ENCODE results near the gene TGFBR1. TPM values are rescaled to one million over a fixed set of nuclear protein-coding genes. Genes with fewer than 3 reads are reported as not detected.

TGFBR1 gene
- total and polyA plus RNA-seq, 5 donors from 2014 or later = 18.0 to 27.0 (median 19.4) TPM

DNA sequence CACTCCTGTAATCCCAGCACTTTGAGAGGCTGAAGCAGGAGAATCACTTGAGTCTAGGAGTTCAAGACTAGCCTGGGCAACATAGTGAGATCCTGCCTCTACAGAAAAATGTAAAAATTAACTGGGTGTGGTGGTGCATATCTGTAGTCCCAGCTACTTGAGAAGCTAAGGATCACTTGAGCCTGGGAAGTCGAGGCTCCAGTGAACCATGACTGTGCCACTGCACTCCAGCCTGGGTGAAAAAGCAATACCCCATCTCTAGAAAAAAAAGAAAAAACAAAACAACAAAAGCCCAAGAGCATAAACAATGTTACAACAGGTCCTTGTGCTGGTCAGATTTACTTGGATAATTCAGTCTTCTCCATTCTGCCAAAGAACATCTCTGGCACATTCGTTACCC, 44.3 kb upstream of the TGFBR1 start:
- Histone ChIP-seq H3K27me3 (ENCODE audit: control insufficient read depth, insufficient read depth, low read length) (no peaks in the 10 kb centered on the region), H3K27ac (ENCODE audit: insufficient read depth, low read length, poor library complexity, severe bottlenecking) (no peak overlapping the region), H3K36me3 (ENCODE audit: control insufficient read depth, insufficient read depth, low read length) (no peaks in the 10 kb centered on the region), H3K4me1 (ENCODE audit: control insufficient read depth, insufficient read depth, low read length, poor library complexity, severe bottlenecking) (peaks cover 42% of the 10 kb centered on the region), H3K4me3 (ENCODE audit: low read depth, low read length) (no peak overlapping the region), H3K9me3 (ENCODE audit: control insufficient read depth in 2 of 2, low read length in 2 of 2) (no peaks in the 10 kb centered on the region)
- DNase-seq (no peak), ATAC-seq (ENCODE audit: low read depth in 2 of 2) (no peak)
- Mint-ChIP-seq H3K4me3 (no peak overlapping the region), H3K4me1 (peaks cover 32 to 83% (median 66%) of the 10 kb centered on the region in 4 donors), H3K27me3 (no peaks in the 10 kb centered on the region), H3K36me3 (no peaks in the 10 kb centered on the region), H3K27ac (peak overlapping the region in 1 of 3 donors; percentile 45), H3K9me3 (peaks cover 0 to 6% (median 0%) of the 10 kb centered on the region in 7 donors)

DNA sequence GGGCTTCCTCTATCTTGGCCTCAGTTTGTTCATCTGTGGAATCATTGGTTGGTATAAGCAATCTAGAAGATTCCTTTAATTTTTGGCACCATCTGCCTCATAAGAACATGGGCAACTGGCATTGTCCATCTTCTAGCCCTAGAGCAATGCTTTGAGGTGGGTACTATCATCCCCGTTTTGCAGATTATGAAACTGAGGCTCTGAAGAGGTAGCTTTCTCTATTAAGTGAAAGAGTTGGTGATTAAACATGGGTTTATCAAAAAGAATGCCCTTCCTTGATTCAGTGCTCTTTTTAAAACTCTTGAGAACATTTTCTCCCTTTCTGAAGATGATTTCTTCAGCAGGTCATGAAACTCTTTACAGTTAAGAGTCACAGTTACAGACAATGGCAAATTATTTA, 42.4 kb upstream of the TGFBR1 start:
- Mint-ChIP-seq H3K4me3 (peak overlapping the region in 1 of 4 donors; percentile 2), H3K36me3 (no peaks in the 10 kb centered on the region), H3K27me3 (no peaks in the 10 kb centered on the region), H3K9me3 (peaks cover 0 to 6% (median 0%) of the 10 kb centered on the region in 7 donors), H3K4me1 (peaks cover 20 to 75% (median 57%) of the 10 kb centered on the region in 4 donors), H3K27ac (no peak overlapping the region)
- Histone ChIP-seq H3K27ac (ENCODE audit: insufficient read depth, low read length, poor library complexity, severe bottlenecking) (no peak overlapping the region), H3K4me3 (ENCODE audit: low read depth, low read length) (no peak overlapping the region), H3K4me1 (ENCODE audit: control insufficient read depth, insufficient read depth, low read length, poor library complexity, severe bottlenecking) (peaks cover 27% of the 10 kb centered on the region), H3K27me3 (ENCODE audit: control insufficient read depth, insufficient read depth, low read length) (no peaks in the 10 kb centered on the region), H3K9me3 (ENCODE audit: control insufficient read depth in 2 of 2, low read length in 2 of 2) (no peaks in the 10 kb centered on the region), H3K36me3 (ENCODE audit: control insufficient read depth, insufficient read depth, low read length) (no peaks in the 10 kb centered on the region)
- DNase-seq (no peak), ATAC-seq (ENCODE audit: low read depth in 2 of 2) (no peak)

DNA sequence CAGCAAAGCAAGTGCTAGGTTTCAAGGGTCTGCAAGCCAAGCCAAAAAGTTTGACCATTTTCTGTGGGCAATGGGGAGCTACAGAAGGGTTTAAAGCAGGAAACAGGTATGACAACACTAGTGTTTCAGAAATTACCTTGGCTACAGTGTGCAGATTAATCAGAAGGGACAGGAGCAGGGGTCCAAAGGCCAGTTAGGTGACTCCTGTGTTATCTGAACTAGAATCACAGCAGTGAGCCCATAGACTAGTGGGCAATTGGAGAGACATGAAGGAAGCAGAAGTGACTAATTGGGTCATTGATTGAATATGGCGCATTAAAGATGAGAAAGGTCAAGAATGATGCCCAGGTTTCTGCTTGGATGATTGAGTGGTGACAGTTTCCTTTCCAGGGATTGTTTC, 41.4 kb upstream of the TGFBR1 start:
- Mint-ChIP-seq H3K27me3 (no peaks in the 10 kb centered on the region), H3K36me3 (no peaks in the 10 kb centered on the region), H3K9me3 (peaks cover 0 to 6% (median 0%) of the 10 kb centered on the region in 7 donors), H3K27ac (peak overlapping the region in 1 of 3 donors; percentile 1), H3K4me3 (peak overlapping the region in 1 of 4 donors; percentile 87), H3K4me1 (peaks cover 12 to 70% (median 53%) of the 10 kb centered on the region in 4 donors)
- DNase-seq (no peak), ATAC-seq (ENCODE audit: low read depth in 2 of 2) (no peak)
- Histone ChIP-seq H3K9me3 (ENCODE audit: control insufficient read depth in 2 of 2, low read length in 2 of 2) (no peaks in the 10 kb centered on the region), H3K27ac (ENCODE audit: insufficient read depth, low read length, poor library complexity, severe bottlenecking) (no peak overlapping the region), H3K4me3 (ENCODE audit: low read depth, low read length) (no peak overlapping the region), H3K4me1 (ENCODE audit: control insufficient read depth, insufficient read depth, low read length, poor library complexity, severe bottlenecking) (peaks cover 19% of the 10 kb centered on the region), H3K27me3 (ENCODE audit: control insufficient read depth, insufficient read depth, low read length) (no peaks in the 10 kb centered on the region), H3K36me3 (ENCODE audit: control insufficient read depth, insufficient read depth, low read length) (no peaks in the 10 kb centered on the region)

DNA sequence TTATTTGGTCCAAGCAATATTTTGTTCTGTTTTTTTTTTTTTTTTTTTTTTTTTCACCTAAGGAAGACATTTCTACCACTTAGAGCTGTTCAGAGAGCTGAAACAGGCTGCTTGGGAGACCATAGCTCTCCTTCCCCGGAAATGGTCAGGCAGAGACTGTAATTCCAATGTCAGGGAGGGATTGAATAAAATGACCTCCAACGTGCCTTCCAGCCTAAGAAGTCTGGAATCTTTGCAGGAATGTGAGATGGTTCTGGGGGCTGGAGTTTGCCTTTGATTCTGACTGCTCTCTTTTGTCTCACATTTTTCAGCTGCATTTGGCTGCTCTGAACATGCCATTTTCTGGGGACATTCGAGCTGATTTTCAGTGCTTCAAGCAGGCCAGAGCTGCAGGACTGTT, 38.3 kb upstream of the TGFBR1 start:
- Mint-ChIP-seq H3K4me3 (peak overlapping the region in 1 of 4 donors; percentile 40), H3K27me3 (no peaks in the 10 kb centered on the region), H3K4me1 (peaks cover 12 to 74% (median 53%) of the 10 kb centered on the region in 4 donors), H3K9me3 (peaks cover 0 to 6% (median 0%) of the 10 kb centered on the region in 7 donors), H3K27ac (peak overlapping the region in 1 of 3 donors; percentile 18), H3K36me3 (no peaks in the 10 kb centered on the region)
- peaks cover 17% of the 10 kb centered on the region for H3K4me1 ChIP-seq (ENCODE audit: control insufficient read depth, insufficient read depth, low read length, poor library complexity, severe bottlenecking)
- no peaks in the 10 kb centered on the region for H3K9me3 ChIP-seq (ENCODE audit: control insufficient read depth in 2 of 2, low read length in 2 of 2)
- DNase-seq = no peak
- no peak for ATAC-seq (ENCODE audit: low read depth in 2 of 2)
- H3K4me3 ChIP-seq (ENCODE audit: low read depth, low read length) = no peak overlapping the region
- H3K36me3 ChIP-seq (ENCODE audit: control insufficient read depth, insufficient read depth, low read length) = no peaks in the 10 kb centered on the region
- no peak overlapping the region for H3K27ac ChIP-seq (ENCODE audit: insufficient read depth, low read length, poor library complexity, severe bottlenecking)
- no peaks in the 10 kb centered on the region for H3K27me3 ChIP-seq (ENCODE audit: control insufficient read depth, insufficient read depth, low read length)

DNA sequence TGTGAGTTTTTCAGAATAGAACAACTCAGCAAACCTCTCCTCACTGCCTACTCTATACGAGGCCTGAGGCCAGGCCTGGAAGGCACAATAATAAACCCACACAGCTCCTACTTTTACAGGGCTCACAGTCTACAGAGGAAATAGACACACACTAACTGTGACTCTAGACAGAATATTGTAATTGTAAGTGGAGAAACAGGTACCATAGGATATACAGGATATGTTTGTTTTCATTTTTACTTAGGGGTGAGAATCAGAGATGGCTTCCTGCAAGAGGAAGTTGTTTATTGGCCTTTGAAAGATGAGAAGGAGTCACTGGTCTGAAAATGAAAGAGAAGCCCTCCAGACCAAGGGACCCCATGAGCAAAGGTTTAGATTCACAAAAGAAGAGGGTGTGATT, 35.8 kb upstream of the TGFBR1 start:
- peak in 1 of 3 donors; percentile 76 for DNase-seq
- no peaks in the 10 kb centered on the region for H3K36me3 ChIP-seq (ENCODE audit: control insufficient read depth, insufficient read depth, low read length)
- ATAC-seq (ENCODE audit: low read depth in 2 of 2) = peak; percentile 39 to 47
- H3K27me3 Mint-ChIP-seq = no peaks in the 10 kb centered on the region
- peak overlapping the region in 3 of 4 donors; percentile 1 to 59 (median 24) for H3K4me3 Mint-ChIP-seq
- peaks cover 11 to 63% (median 42%) of the 10 kb centered on the region in 4 donors for H3K4me1 Mint-ChIP-seq
- peaks cover 0 to 3% (median 0%) of the 10 kb centered on the region in 7 donors for H3K9me3 Mint-ChIP-seq
- no peaks in the 10 kb centered on the region for H3K36me3 Mint-ChIP-seq
- H3K4me1 ChIP-seq (ENCODE audit: control insufficient read depth, insufficient read depth, low read length, poor library complexity, severe bottlenecking) = peaks cover 17% of the 10 kb centered on the region
- H3K4me3 ChIP-seq (ENCODE audit: low read depth, low read length) = peak overlapping the region; percentile 34
- H3K27me3 ChIP-seq (ENCODE audit: control insufficient read depth, insufficient read depth, low read length) = no peaks in the 10 kb centered on the region
- no peaks in the 10 kb centered on the region for H3K9me3 ChIP-seq (ENCODE audit: control insufficient read depth in 2 of 2, low read length in 2 of 2)
- peak overlapping the region; percentile 39 to 86 (median 80) for H3K27ac Mint-ChIP-seq
- peak overlapping the region; percentile 57 for H3K27ac ChIP-seq (ENCODE audit: insufficient read depth, low read length, poor library complexity, severe bottlenecking)

DNA sequence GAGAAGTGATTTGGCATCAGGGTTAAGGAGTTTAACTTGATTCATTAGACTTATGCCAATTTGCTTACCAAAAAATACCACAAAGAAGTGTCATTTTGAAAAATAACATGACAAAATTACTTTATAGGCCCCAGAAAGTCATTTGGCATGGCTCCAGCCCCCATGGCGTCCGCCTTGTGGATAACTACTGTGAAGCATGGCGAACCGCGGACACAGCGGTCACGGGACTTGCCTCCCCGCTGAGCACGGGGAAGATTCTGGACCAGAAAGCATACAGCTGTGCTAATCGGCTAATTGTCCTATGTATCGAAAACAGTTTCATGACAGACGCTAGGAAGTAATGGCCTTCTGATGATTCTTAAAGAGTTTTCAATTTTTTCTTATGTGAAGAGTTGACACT, 35.4 kb upstream of the TGFBR1 start:
- no peaks in the 10 kb centered on the region for H3K27me3 ChIP-seq (ENCODE audit: control insufficient read depth, insufficient read depth, low read length)
- H3K4me3 Mint-ChIP-seq = peak overlapping the region in 2 of 4 donors; percentile 1 to 59

DNA sequence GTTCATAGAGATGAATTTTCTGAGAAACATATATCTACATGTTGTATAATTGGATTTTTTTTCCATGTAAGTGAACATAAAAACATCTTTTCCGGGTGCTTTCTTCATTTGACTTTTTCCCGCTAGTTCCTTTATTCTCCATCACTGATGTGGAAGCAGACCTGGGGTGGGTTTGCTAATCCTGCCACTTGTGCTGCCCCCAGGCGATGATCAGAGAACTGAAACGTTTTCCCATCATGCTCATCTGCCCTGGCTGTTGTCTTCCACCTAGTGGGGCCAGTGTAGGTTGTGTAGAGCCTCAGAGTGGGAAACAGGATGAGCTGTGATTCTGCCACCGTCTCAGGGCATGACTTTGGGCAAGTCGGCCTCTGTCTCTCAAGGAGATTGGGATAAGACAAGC, 34.2 kb upstream of the TGFBR1 start:
- Mint-ChIP-seq H3K27me3 (no peaks in the 10 kb centered on the region), H3K36me3 (no peaks in the 10 kb centered on the region), H3K4me3 (peak overlapping the region in 2 of 4 donors; percentile 18 to 27), H3K27ac (peak overlapping the region; percentile 22 to 83 (median 66)), H3K9me3 (peaks cover 0 to 1% (median 0%) of the 10 kb centered on the region in 7 donors), H3K4me1 (peaks cover 16 to 70% (median 45%) of the 10 kb centered on the region in 4 donors)
- Histone ChIP-seq H3K4me1 (ENCODE audit: control insufficient read depth, insufficient read depth, low read length, poor library complexity, severe bottlenecking) (peaks cover 17% of the 10 kb centered on the region), H3K9me3 (ENCODE audit: control insufficient read depth in 2 of 2, low read length in 2 of 2) (no peaks in the 10 kb centered on the region), H3K27me3 (ENCODE audit: control insufficient read depth, insufficient read depth, low read length) (no peaks in the 10 kb centered on the region), H3K36me3 (ENCODE audit: control insufficient read depth, insufficient read depth, low read length) (no peaks in the 10 kb centered on the region), H3K4me3 (ENCODE audit: low read depth, low read length) (no peak overlapping the region), H3K27ac (ENCODE audit: insufficient read depth, low read length, poor library complexity, severe bottlenecking) (no peak overlapping the region)
- DNase-seq (no peak), ATAC-seq (ENCODE audit: low read depth in 2 of 2) (no peak)

More for the DNA sequence above, 35.4 kb upstream of the TGFBR1 start:
- ATAC-seq (ENCODE audit: low read depth in 2 of 2) (no peak), DNase-seq (no peak)
- H3K27ac ChIP-seq (ENCODE audit: insufficient read depth, low read length, poor library complexity, severe bottlenecking) = peak overlapping the region; percentile 57
- H3K36me3 Mint-ChIP-seq = no peaks in the 10 kb centered on the region
- H3K4me3 ChIP-seq (ENCODE audit: low read depth, low read length) = peak overlapping the region; percentile 34
- peaks cover 0 to 2% (median 0%) of the 10 kb centered on the region in 7 donors for H3K9me3 Mint-ChIP-seq
- peak overlapping the region; percentile 39 to 86 (median 80) for H3K27ac Mint-ChIP-seq
- peaks cover 17% of the 10 kb centered on the region for H3K4me1 ChIP-seq (ENCODE audit: control insufficient read depth, insufficient read depth, low read length, poor library complexity, severe bottlenecking)
- H3K9me3 ChIP-seq (ENCODE audit: control insufficient read depth in 2 of 2, low read length in 2 of 2) = no peaks in the 10 kb centered on the region
- peaks cover 7 to 63% (median 38%) of the 10 kb centered on the region in 4 donors for H3K4me1 Mint-ChIP-seq
- no peaks in the 10 kb centered on the region for H3K27me3 Mint-ChIP-seq
- H3K36me3 ChIP-seq (ENCODE audit: control insufficient read depth, insufficient read depth, low read length) = no peaks in the 10 kb centered on the region
